GM23248 (cell line): Measurements from ENCODE around the gene COL13A1. TPM values are rescaled to one million over a fixed set of nuclear protein-coding genes. Genes with fewer than 3 reads are reported as not detected.
A peak's percentile ranks its signal among the peaks of the same experiment; 100 is the strongest.

Experiments
- DNase-seq: peaks from one replicate; pipeline ENCODE4 v3.0.0-alpha.2; 2015
- H2AFZ ChIP-seq: fragments of 200-600 bp; sonication (generic); 2 replicates; pipeline ENCODE4 v1.6.1; 2016; ENCODE audit warnings: antibody characterized with exemption
- H3F3A ChIP-seq: fragments of 200-600 bp; sonication (generic); 2 replicates; pipeline ENCODE4 v1.6.1; 2016; ENCODE audit warnings: mild to moderate bottlenecking, antibody characterized with exemption, mixed run types; ENCODE audit not compliant: insufficient read depth
- H3K27ac ChIP-seq: fragments of 200-600 bp; sonication (generic); 2 replicates; pipeline ENCODE4 v1.5.1; 2016; ENCODE audit warnings: mild to moderate bottlenecking
- H3K27me3 ChIP-seq: fragments of 200-600 bp; sonication (generic); replicated peaks from 2 replicates; pipeline ENCODE4 v1.6.1; 2016; ENCODE audit warnings: mild to moderate bottlenecking; ENCODE audit not compliant: insufficient read depth
- H3K36me3 ChIP-seq: fragments of 200-600 bp; sonication (generic); 2 replicates; pipeline ENCODE4 v1.6.1; 2016; ENCODE audit warnings: low read depth, mild to moderate bottlenecking
- H3K4me1 ChIP-seq: fragments of 200-600 bp; sonication (generic); 2 replicates; pipeline ENCODE4 v1.6.1; 2016; ENCODE audit warnings: mild to moderate bottlenecking; ENCODE audit not compliant: insufficient read depth
- H3K4me2 ChIP-seq: fragments of 200-600 bp; sonication (generic); one replicate; pipeline ENCODE4 v1.6.1; 2016; ENCODE audit warnings: mild to moderate bottlenecking; ENCODE audit not compliant: unreplicated experiment
- H3K4me3 ChIP-seq: fragments of 200-600 bp; sonication (generic); 2 replicates; pipeline ENCODE4 v1.5.1; 2016; ENCODE audit warnings: mild to moderate bottlenecking
- H3K79me2 ChIP-seq: fragments of 200-600 bp; sonication (generic); 2 replicates; pipeline ENCODE4 v1.6.1; 2016; ENCODE audit warnings: mild to moderate bottlenecking; ENCODE audit not compliant: insufficient read depth
- H3K9ac ChIP-seq: fragments of 200-600 bp; sonication (generic); 2 replicates; pipeline ENCODE4 v1.6.1; 2016; ENCODE audit warnings: mild to moderate bottlenecking
- H3K9me2 ChIP-seq: fragments of 200-600 bp; sonication (generic); 2 replicates; pipeline ENCODE4 v1.6.1; 2016; ENCODE audit warnings: mixed run types, mild to moderate bottlenecking, moderate library complexity; ENCODE audit not compliant: insufficient read depth
- H3K9me3 ChIP-seq: fragments of 200-600 bp; sonication (generic); one replicate; pipeline ENCODE4 v1.6.1; 2017; ENCODE audit warnings: low read depth
- H4K20me1 ChIP-seq: fragments of 200-600 bp; sonication (generic); 2 replicates; pipeline ENCODE4 v1.6.0; 2016; ENCODE audit not compliant: insufficient read depth
- EZH2 ChIP-seq: fragments of 200-600 bp; sonication (generic); IDR thresholded peaks from 2 replicates; pipeline ENCODE4 v1.6.1; 2018; ENCODE audit warnings: antibody characterized with exemption, mild to moderate bottlenecking; ENCODE audit not compliant: insufficient read depth, poor library complexity, severe bottlenecking
- EZH2phosphoT487 ChIP-seq: fragments of 200-600 bp; sonication (generic); IDR thresholded peaks from 2 replicates; pipeline ENCODE4 v1.6.1; 2018; ENCODE audit warnings: antibody characterized with exemption, moderate library complexity, mild to moderate bottlenecking, low read depth; ENCODE audit not compliant: insufficient read depth
- WGBS, 2 experiments: methylation state at CpG; one replicate each; pipeline ENCODE4 v1.1.6; 2015 to 2017; ENCODE audit warnings: low lambda C conversion rate in 2 of 2, low coverage in 1 of 2; ENCODE audit errors: missing lambda C conversion rate in 2 of 2; 5-methylcytosine and 5-hydroxymethylcytosine counted together
- in situ Hi-C: fragments of 300-500 bp; cut with MboI; formaldehyde crosslinking; loops from 2 replicates; pipeline ENCODE4 v1.15.0; 2020
- polyA plus RNA-seq: library from polyadenylated mRNA; unstranded; fragments of >200 nt; fragmentation: Nextera tagmentation; extraction: Ambion mirVana; gene quantifications from 2 replicates; pipeline ENCODE4 v1.2.1, GENCODE V29; 2016
- total RNA-seq: library from RNA; depleted of rRNA; stranded (reverse); fragments of >200 nt; shearing (Covaris generic); gene quantifications from 2 replicates; pipeline ENCODE4 v1.2.3, GENCODE V29; 2014

COL13A1 gene
- total and polyA plus RNA-seq, 2 experiments from 2014 or later = 12.8 to 17.3 TPM

- TF ChIP-seq EZH2 = no peak
- TF ChIP-seq EZH2phosphoT487 = no peak
- in situ Hi-C loops = loop anchor here (10.0 kb wide), 1 partner anchor 126 kb away; no protein-coding TSS in a partner anchor
- Histone ChIP-seq H3K4me3 (no peak overlapping the region), H3K36me3 (no peaks in the 10 kb centered on the region), H3F3A (no peaks in the 10 kb centered on the region), H3K79me2 (no peaks in the 10 kb centered on the region), H3K4me2 (no peak overlapping the region), H4K20me1 (no peaks in the 10 kb centered on the region), H3K27me3 (peaks cover 26% of the 10 kb centered on the region), H2AFZ (no peak overlapping the region), H3K4me1 (no peaks in the 10 kb centered on the region), H3K9me2 (no peaks in the 10 kb centered on the region), H3K27ac (no peak overlapping the region), H3K9ac (no peak overlapping the region), H3K9me3 (no peaks in the 10 kb centered on the region)
- DNase-seq = peak; percentile 22
- 31 to 43% methylated on average over 4 of the region's 4 CpGs for WGBS, 2 experiments
Observed at GRCh38 chr10:69789164-69789576, 12.5 kb upstream of the COL13A1 start.

GRCh38 chr10:69791812-69792211 is 9.9 kb upstream of the COL13A1 start:
- Histone ChIP-seq H3K79me2 (no peaks in the 10 kb centered on the region), H3K36me3 (no peaks in the 10 kb centered on the region), H3K27ac (no peak overlapping the region), H3K4me1 (no peaks in the 10 kb centered on the region), H3K9ac (no peak overlapping the region), H3K4me3 (no peak overlapping the region), H3K9me3 (no peaks in the 10 kb centered on the region), H3K9me2 (no peaks in the 10 kb centered on the region), H2AFZ (no peak overlapping the region), H3K4me2 (no peak overlapping the region), H3K27me3 (peaks cover 14% of the 10 kb centered on the region; the same call in 1 of the 2 replicates), H3F3A (no peaks in the 10 kb centered on the region), H4K20me1 (no peaks in the 10 kb centered on the region)
- WGBS, 2 experiments = 76 to 87% methylated on average over 5 of the region's 5 CpGs
- in situ Hi-C loops = no loop called here
- DNase-seq = no peak
- TF ChIP-seq EZH2phosphoT487 (no peak), EZH2 (no peak)

- H3K9me2 ChIP-seq = no peaks in the 10 kb centered on the region
- H3K9ac ChIP-seq = no peak overlapping the region
- no peak overlapping the region for H3K27ac ChIP-seq
- in situ Hi-C loops = no loop called here
- H3F3A ChIP-seq = no peaks in the 10 kb centered on the region
- no peak overlapping the region for H3K4me3 ChIP-seq
- H3K79me2 ChIP-seq = no peaks in the 10 kb centered on the region
- no peaks in the 10 kb centered on the region for H3K36me3 ChIP-seq
- H3K27me3 ChIP-seq = peaks cover 14% of the 10 kb centered on the region; the same call in 1 of the 2 replicates
- no peak overlapping the region for H3K4me2 ChIP-seq
- no peaks in the 10 kb centered on the region for H3K4me1 ChIP-seq
- H4K20me1 ChIP-seq = no peaks in the 10 kb centered on the region
- H2AFZ ChIP-seq = no peak overlapping the region
- TF ChIP-seq EZH2 = no peak
- no peak for TF ChIP-seq EZH2phosphoT487
- no peaks in the 10 kb centered on the region for H3K9me3 ChIP-seq
- WGBS, 2 experiments = 0 to 6% methylated on average over 1 of the region's 1 CpG
- no peak for DNase-seq
Observed at GRCh38 chr10:69792341-69792740, 9.4 kb upstream of the COL13A1 start.

GRCh38 chr10:69794673-69795072 is 7.0 kb upstream of the COL13A1 start:
- Histone ChIP-seq H3K4me2 (no peak overlapping the region), H3K27me3 (peaks cover 10% of the 10 kb centered on the region; the same call in 1 of the 2 replicates), H3K36me3 (no peaks in the 10 kb centered on the region), H3K79me2 (no peaks in the 10 kb centered on the region), H3K9me2 (no peaks in the 10 kb centered on the region), H3K4me1 (no peaks in the 10 kb centered on the region), H3K27ac (no peak overlapping the region), H3F3A (no peaks in the 10 kb centered on the region), H4K20me1 (no peaks in the 10 kb centered on the region), H3K9ac (no peak overlapping the region), H3K9me3 (no peaks in the 10 kb centered on the region), H3K4me3 (no peak overlapping the region), H2AFZ (no peak overlapping the region)
- DNase-seq = no peak
- 32 to 44% methylated on average over 1 of the region's 1 CpG for WGBS, 2 experiments
- in situ Hi-C loops = no loop called here
- no peak for TF ChIP-seq EZH2phosphoT487
- no peak for TF ChIP-seq EZH2
